Right lobe of liver (tissue), 6 donors: ENCODE results near the gene CNTNAP3B. TPM values are rescaled to one million over a fixed set of nuclear protein-coding genes. Genes with fewer than 3 reads are reported as not detected.
"Not testable (repeated sequence)": the region's sequence is repeated elsewhere in the genome, so short reads cannot be mapped to it uniquely, and the experiment has no call there.

Experiments
- ATAC-seq, 4 donors: fragments of 200-7000 bp; cut with Tn5 transposase; one replicate each; pipeline ENCODE4 v1.9.1; 2020; ENCODE audit warnings: mild to moderate bottlenecking in 4 of 4, moderate library complexity in 4 of 4
- DNase-seq, 3 donors: peaks; one replicate each; pipeline ENCODE4 v3.0.0-alpha.2; 2020
- H3K27ac ChIP-seq, 3 donors: fragments of 200-600 bp; one replicate each; pipeline ENCODE4 v1.8.0; 2022
- H3K27me3 ChIP-seq, 2 donors: fragments of 200-600 bp; one replicate each; pipeline ENCODE4 v1.8.0; 2022
- H3K36me3 ChIP-seq, 4 donors: fragments of 200-600 bp; sonication (generic) in 1 of 4; one replicate each; pipeline versions ENCODE4 v1.5.1 to v1.8.0; 2017 to 2022; ENCODE audit warnings: control low read depth in 1 of 4
- H3K4me1 ChIP-seq, 4 donors: fragments of 200-600 bp; sonication (generic) in 1 of 4; one replicate each; pipeline versions ENCODE4 v1.5.1 to v1.8.0; 2017 to 2022; ENCODE audit warnings: control low read depth in 1 of 4
- H3K4me3 ChIP-seq, 3 donors: fragments of 200-600 bp; one replicate each; pipeline ENCODE4 v1.8.0; 2022
- H3K9me3 ChIP-seq, 4 donors: fragments of 200-600 bp; sonication (generic) in 1 of 4; one replicate each; pipeline versions ENCODE4 v1.5.1 to v1.8.0; 2017 to 2022; ENCODE audit warnings: control low read depth in 1 of 4
- WGBS: methylation state at CpG from one replicate; pipeline ENCODE4 v1.1.6; 2018; ENCODE audit warnings: low coverage, low lambda C conversion rate; ENCODE audit not compliant: insufficient coverage; ENCODE audit errors: missing lambda C conversion rate; 5-methylcytosine and 5-hydroxymethylcytosine counted together
- intact Hi-C, 2 donors: fragments of 100-400 bp; cut with DNase I; formaldehyde crosslinking; loops; one replicate each; pipeline versions ENCODE4 v1.11.2 to v1.14.1; 2022
- long read RNA-seq: library from polyadenylated mRNA; unstranded; transcript quantifications from one replicate; pipeline ENCODE4 v2.0.0, GENCODE V29; 2019
- total RNA-seq, 6 experiments: library from RNA; depleted of rRNA in 2 of 6; stranded (reverse); fragments of >200 nt in 2 of 6; fragmentation: NEBNext Ultra II Directional in 3 of 6; extraction: Animal tissue kit (Norgen Biotek cat#: 25700) in 3 of 6; gene quantifications; one replicate each; pipeline versions ENCODE4 v1.1.0 to v1.2.4, GENCODE V29; 2016 to 2023
- TF ChIP-seq, protein P1 (sequence below), 4 donors: fragments of 200-600 bp in 3 of 4; fragments of 450-650 bp in 1 of 4; IDR thresholded peaks; one replicate each; pipeline versions ENCODE4 v1.5.1 to v1.8.0; 2016 to 2022; ENCODE audit warnings: antibody characterized with exemption in 4 of 4, mild to moderate bottlenecking in 2 of 4
- donor health status: DM: no; HTN: yes; CAD: no.
- donor health status: DM: no; HTN: no; CAD: no.
- donor health status: DM: no; HTN: no; CAD: no.
- donor health status: DM: no; HTN: yes; CAD: no.
- donor health status: DM: no; HTN: yes; CAD: no.

CNTNAP3B gene
- total RNA-seq = 10 to 100 TPM in 1 of 6 experiments, 1 to 10 TPM in 5; 1.9 to 10.2 (median 8.0) TPM
- long read RNA-seq, partial matches to known transcripts = 1 of 2 reads
- long read RNA-seq, other reads (novel, unspliced or antisense) = 1 of 2 reads

DNA sequence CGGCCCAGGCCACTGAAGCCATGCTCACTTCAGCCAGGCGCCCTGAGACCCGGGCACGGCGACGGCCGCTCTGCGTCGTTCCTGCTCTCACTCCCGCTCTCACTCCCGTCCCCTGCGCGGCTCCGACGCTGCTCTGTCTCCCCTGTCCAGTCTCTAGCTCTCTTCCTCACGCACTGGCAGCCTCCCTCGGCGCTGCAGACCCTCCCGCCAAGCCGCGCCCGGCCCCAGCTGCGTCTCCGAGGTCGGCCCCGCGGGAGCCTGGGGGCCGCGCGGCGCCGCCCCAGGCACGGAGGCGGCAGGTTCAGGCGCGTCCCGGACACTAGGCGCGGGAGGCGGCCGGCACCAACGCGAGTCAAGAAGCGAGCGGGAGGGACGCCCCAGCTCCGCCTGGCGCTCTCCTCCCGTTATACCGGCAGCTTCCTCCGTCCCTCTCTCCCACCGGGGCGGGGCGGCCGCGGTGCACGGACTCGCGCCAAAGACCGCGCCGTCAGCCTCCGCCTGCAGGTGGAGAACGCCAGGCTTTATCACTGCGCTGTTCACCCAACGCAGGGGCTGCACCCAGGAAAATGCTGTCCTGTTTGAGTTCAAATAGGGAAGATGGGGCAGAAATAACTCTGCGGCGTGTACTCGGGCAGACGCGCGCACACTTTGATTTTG lies at the start of gene CNTNAP3B:
CNTNAP3B (minus strand) TSS at position 354 of the 657 bp plus-strand sequence; CDS start at position 22, 332 bp downstream.
- DNase-seq = not testable (repeated sequence)

GRCh38 chr9:42160299-42160698 lies 31.1 kb upstream of the CNTNAP3B start:
- TF ChIP-seq, protein P1, sequence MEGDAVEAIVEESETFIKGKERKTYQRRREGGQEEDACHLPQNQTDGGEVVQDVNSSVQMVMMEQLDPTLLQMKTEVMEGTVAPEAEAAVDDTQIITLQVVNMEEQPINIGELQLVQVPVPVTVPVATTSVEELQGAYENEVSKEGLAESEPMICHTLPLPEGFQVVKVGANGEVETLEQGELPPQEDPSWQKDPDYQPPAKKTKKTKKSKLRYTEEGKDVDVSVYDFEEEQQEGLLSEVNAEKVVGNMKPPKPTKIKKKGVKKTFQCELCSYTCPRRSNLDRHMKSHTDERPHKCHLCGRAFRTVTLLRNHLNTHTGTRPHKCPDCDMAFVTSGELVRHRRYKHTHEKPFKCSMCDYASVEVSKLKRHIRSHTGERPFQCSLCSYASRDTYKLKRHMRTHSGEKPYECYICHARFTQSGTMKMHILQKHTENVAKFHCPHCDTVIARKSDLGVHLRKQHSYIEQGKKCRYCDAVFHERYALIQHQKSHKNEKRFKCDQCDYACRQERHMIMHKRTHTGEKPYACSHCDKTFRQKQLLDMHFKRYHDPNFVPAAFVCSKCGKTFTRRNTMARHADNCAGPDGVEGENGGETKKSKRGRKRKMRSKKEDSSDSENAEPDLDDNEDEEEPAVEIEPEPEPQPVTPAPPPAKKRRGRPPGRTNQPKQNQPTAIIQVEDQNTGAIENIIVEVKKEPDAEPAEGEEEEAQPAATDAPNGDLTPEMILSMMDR (IDR thresholded peaks at IDR 0.05) = peak in 3 of 4 donors; percentile 3 to 15 (median 8)
- intact Hi-C loops, H3K36me3 ChIP-seq, H3K4me1 ChIP-seq, DNase-seq, H3K4me3 ChIP-seq, ATAC-seq, H3K27ac ChIP-seq, H3K27me3 ChIP-seq, H3K9me3 ChIP-seq: not testable (repeated sequence)
- no CpG with 5 or more reads among the region's 1 CpG for WGBS

More for the DNA sequence above, at the start of gene CNTNAP3B:
- H3K4me1 ChIP-seq, H3K27me3 ChIP-seq, intact Hi-C loops, H3K27ac ChIP-seq, H3K4me3 ChIP-seq, H3K9me3 ChIP-seq, ATAC-seq, H3K36me3 ChIP-seq: not testable (repeated sequence)
- 7% methylated on average over 11 of the region's 72 CpGs for WGBS

DNA sequence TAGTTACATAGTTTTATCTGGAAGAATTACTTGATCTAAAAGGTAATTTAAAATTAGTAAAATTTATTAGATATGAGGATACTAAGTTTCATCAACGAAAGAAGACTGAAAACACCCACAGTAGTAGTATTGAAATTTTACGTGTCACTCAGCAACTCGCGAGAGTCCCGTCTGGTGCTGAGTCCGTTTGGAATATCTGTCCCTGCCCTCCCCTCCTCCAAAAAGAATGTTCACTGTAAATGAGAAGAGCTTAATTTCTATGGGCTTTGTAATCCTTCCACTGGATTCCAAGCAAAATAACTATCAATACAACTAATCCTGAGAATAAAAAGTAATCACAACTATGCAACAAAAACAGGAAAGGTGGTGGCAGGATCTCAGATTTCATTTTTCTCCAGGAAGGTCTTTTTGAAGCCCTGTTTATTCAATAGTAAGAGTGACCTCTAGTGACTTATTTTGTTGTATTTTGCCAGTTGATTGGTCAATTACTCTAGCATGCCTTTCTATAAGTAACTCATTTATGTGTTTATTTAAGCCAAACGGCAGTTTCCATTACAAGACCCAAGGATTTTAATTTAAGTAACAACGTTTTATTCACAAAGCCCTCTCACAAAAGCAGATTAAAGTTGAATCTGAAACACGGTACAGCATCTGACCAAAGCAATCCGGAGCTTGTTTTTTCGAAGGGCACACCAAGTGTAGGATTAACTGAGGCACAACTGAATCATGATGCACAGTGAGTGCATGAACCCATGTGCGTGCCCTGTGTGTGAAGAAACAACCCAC lies 2.0 kb downstream of the CNTNAP3B start:
- H3K4me3 ChIP-seq, H3K27ac ChIP-seq: not testable (repeated sequence)
- WGBS = 30% methylated on average over 12 of the region's 12 CpGs

DNA sequence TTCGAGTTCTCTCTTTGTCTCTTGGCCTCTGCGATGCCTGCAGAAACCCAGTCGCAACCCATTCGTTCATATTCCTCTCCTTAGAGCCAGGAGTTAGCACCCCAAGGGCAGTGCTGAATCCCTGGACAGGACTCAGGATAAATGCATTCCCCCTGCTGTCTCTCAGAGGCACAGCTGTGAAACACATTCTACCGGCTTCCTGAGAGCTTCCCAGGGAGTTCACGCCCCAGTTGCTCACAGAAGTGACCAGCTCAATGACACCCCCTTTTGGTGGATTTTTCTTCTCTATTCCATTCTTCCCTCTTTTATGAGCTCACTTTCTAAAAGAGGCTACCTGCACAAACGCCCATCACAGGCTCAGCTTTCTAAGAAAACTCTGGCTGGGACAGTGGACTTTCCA lies 8.2 kb downstream of the CNTNAP3B start:
- not testable (repeated sequence) for ATAC-seq

More for the DNA sequence above, 2.0 kb downstream of the CNTNAP3B start:
- H3K36me3 ChIP-seq, intact Hi-C loops, DNase-seq, ATAC-seq, H3K9me3 ChIP-seq, H3K27me3 ChIP-seq, H3K4me1 ChIP-seq: not testable (repeated sequence)

DNA sequence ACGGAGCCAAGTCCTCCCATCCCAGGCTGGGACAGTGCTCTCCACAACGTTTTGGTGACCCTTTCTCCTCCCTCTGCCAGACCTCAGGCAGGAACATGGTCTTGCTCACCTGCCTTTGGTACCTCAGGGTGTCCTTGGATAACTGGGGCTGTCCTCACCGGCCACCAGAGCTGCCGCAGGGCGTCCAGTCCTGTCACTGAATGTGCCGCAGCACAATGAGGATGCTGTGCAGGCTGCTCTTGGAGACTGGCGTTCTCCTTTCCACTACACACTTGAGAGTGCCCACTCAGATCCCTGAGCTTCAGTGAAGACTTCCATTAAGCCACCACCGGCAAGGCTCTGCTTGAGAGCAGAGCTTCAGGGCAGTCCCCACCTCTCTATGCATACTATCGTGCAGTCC lies 33.3 kb downstream of the CNTNAP3B start:
- H3K9me3 ChIP-seq, H3K4me3 ChIP-seq, H3K36me3 ChIP-seq, H3K27me3 ChIP-seq, ATAC-seq, H3K4me1 ChIP-seq, H3K27ac ChIP-seq, DNase-seq, intact Hi-C loops: not testable (repeated sequence)
- WGBS = 40% methylated on average over 1 of the region's 9 CpGs

More for the DNA sequence above, 8.2 kb downstream of the CNTNAP3B start:
- H3K27ac ChIP-seq, H3K27me3 ChIP-seq, DNase-seq, H3K9me3 ChIP-seq, H3K4me3 ChIP-seq, intact Hi-C loops, H3K4me1 ChIP-seq, H3K36me3 ChIP-seq: not testable (repeated sequence)
- WGBS = 15% methylated on average over 2 of the region's 7 CpGs

GRCh38 chr9:42084559-42084952 lies 44.7 kb downstream of the CNTNAP3B start:
- no CpG with 5 or more reads among the region's 1 CpG for WGBS
- DNase-seq, intact Hi-C loops, H3K27ac ChIP-seq, H3K27me3 ChIP-seq, H3K4me3 ChIP-seq, H3K36me3 ChIP-seq, H3K4me1 ChIP-seq, ATAC-seq, H3K9me3 ChIP-seq: not testable (repeated sequence)

DNA sequence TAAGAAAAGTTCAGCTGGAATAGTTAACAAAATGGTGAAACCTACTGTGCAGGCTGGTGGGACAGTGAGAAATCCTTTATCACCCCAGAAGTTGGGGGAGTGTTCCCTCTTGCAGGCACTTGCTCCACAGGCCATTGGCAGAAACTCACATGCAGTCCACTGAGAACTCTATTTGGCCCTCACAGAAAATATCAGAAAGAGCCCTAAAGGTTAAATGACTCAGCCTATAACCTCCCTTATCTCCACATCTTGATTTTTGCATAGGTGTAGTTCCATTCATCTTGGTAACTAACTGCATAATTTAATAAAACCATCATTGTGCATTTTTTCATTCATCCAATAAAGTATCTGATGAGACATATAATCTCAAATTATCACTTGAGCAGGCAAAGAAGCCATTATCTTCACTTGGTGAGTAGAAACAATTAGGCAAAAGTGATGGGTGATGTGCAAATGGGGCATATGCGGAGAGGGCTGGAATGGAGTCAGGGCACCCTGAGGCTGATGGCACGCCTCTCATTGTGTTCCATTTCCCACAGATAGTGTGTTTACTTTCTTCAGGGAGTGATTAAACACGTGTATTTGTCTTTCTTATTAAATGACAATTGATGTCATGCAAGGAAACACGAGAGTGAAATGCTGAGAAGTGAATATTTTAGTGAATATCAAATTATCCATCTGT lies 45.2 kb downstream of the CNTNAP3B start:
- H3K27me3 ChIP-seq, H3K4me3 ChIP-seq, intact Hi-C loops, ATAC-seq, H3K36me3 ChIP-seq, H3K9me3 ChIP-seq, H3K27ac ChIP-seq, DNase-seq, H3K4me1 ChIP-seq: not testable (repeated sequence)
- WGBS = 14% methylated on average over 3 of the region's 4 CpGs

- H3K4me1 ChIP-seq, H3K36me3 ChIP-seq, H3K4me3 ChIP-seq, ATAC-seq, intact Hi-C loops, H3K9me3 ChIP-seq, DNase-seq, H3K27me3 ChIP-seq, H3K27ac ChIP-seq: not testable (repeated sequence)
- 71% methylated on average over 2 of the region's 2 CpGs for WGBS
Measured at GRCh38 chr9:42080376-42080775, 48.9 kb downstream of the CNTNAP3B start.

- no CpG with 5 or more reads among the region's 5 CpGs for WGBS
- H3K4me1 ChIP-seq, H3K27me3 ChIP-seq, H3K36me3 ChIP-seq, H3K4me3 ChIP-seq, H3K9me3 ChIP-seq, H3K27ac ChIP-seq, intact Hi-C loops, DNase-seq: not testable (repeated sequence)
- ATAC-seq = peak in 3 of 4 donors; percentile 55 to 61 (median 56)
Measured at GRCh38 chr9:42074868-42075267, 54.4 kb downstream of the CNTNAP3B start.

- no CpG with 5 or more reads among the region's 4 CpGs for WGBS
- H3K27ac ChIP-seq, H3K4me1 ChIP-seq, H3K4me3 ChIP-seq, H3K36me3 ChIP-seq, H3K27me3 ChIP-seq, H3K9me3 ChIP-seq, intact Hi-C loops: not testable (repeated sequence)
- ATAC-seq = peak; percentile 22 to 75 (median 58)
- peak in 2 of 3 donors; percentile 9 to 36 for DNase-seq
Measured at GRCh38 chr9:42071026-42071425, 58.2 kb downstream of the CNTNAP3B start.
